Hematopoietic multipotent progenitor cell treated with erythropoietin and hydrocortisone succinate and interleukin-3 and kit ligand, for 17 days (in vitro differentiated cells): ENCODE measurements around the gene NFIC.

Experiments
- DNase-seq: peaks from one replicate; pipeline ENCODE4 v3.0.0-alpha.2; 2015; ENCODE audit warnings: low spot score

Gene NFIC

GRCh38 chr19:3359919-3360420 is 6.4 kb upstream of the NFIC start:
- DNase-seq, result no peak

GRCh38 chr19:3360421-3361383 is 5.7 kb upstream of the NFIC start:
- no peak for DNase-seq

GRCh38 chr19:3361384-3362216 is 4.8 kb upstream of the NFIC start:
- DNase-seq, result no peak

- DNase-seq, result no peak
These were observed 4.0 kb upstream of the NFIC start for GRCh38 chr19:3362217-3362906.

- no peak for DNase-seq
These were observed 2.4 kb upstream of the NFIC start for GRCh38 chr19:3363841-3364500.

- DNase-seq, result no peak
These were observed 1.9 kb upstream of the NFIC start for GRCh38 chr19:3364501-3364858.

GRCh38 chr19:3365093-3365835 is 1.1 kb upstream of the NFIC start:
- DNase-seq, result no peak

- no peak for DNase-seq
These were observed 607 bp downstream of the NFIC start for GRCh38 chr19:3366753-3367627.

- DNase-seq, result no peak
These were observed 1.5 kb downstream of the NFIC start for GRCh38 chr19:3367628-3368440.

- DNase-seq, result no peak
These were observed 2.0 kb downstream of the NFIC start for GRCh38 chr19:3368441-3368795.

GRCh38 chr19:3368848-3369336 is 2.5 kb downstream of the NFIC start:
- no peak for DNase-seq

- DNase-seq, result no peak
These were observed 3.2 kb downstream of the NFIC start for GRCh38 chr19:3369337-3370213.

- no peak for DNase-seq
These were observed 3.9 kb downstream of the NFIC start for GRCh38 chr19:3370214-3370720.

- DNase-seq, result no peak
These were observed 4.6 kb downstream of the NFIC start for GRCh38 chr19:3370728-3371591.

- no peak for DNase-seq
These were observed 6.0 kb downstream of the NFIC start for GRCh38 chr19:3372413-3372812.

- DNase-seq, result no peak
These were observed 7.6 kb downstream of the NFIC start for GRCh38 chr19:3373971-3374368.
